Parathyroid adenoma (tissue), 2 donors: ENCODE measurements around the gene THEM4.

Source experiments
- H2AFZ ChIP-seq: fragments of 300-600 bp; sonication (generic); one replicate; pipeline ENCODE4 v1.7.0; 2017; ENCODE audit warnings: antibody characterized with exemption, mild to moderate bottlenecking
- H3K27ac ChIP-seq: fragments of 300-600 bp; sonication (generic); one replicate; pipeline ENCODE4 v1.7.0; 2017
- H3K27me3 ChIP-seq: fragments of 300-600 bp; sonication (generic); one replicate; pipeline ENCODE4 v1.7.0; 2017; ENCODE audit warnings: low read length; ENCODE audit not compliant: control insufficient read depth, insufficient read depth
- H3K36me3 ChIP-seq: fragments of 300-600 bp; sonication (generic); one replicate; pipeline ENCODE4 v1.7.0; 2017; ENCODE audit warnings: low read length; ENCODE audit not compliant: control insufficient read depth, insufficient read depth
- H3K4me1 ChIP-seq: fragments of 300-600 bp; sonication (generic); one replicate; pipeline ENCODE4 v1.7.0; 2017; ENCODE audit warnings: control low read depth
- H3K4me2 ChIP-seq: fragments of 300-600 bp; sonication (generic); one replicate; pipeline ENCODE4 v1.7.0; 2017; ENCODE audit warnings: low read length
- H3K4me3 ChIP-seq: fragments of 300-600 bp; sonication (generic); one replicate; pipeline ENCODE4 v1.7.0; 2017; ENCODE audit warnings: low read depth, low read length
- H3K79me2 ChIP-seq: fragments of 300-600 bp; sonication (generic); one replicate; pipeline ENCODE4 v1.7.0; 2017; ENCODE audit warnings: control low read depth
- H3K9ac ChIP-seq: fragments of 300-600 bp; sonication (generic); one replicate; pipeline ENCODE4 v1.7.0; 2017; ENCODE audit warnings: mild to moderate bottlenecking
- H3K9me3 ChIP-seq: fragments of 300-600 bp; sonication (generic); one replicate; pipeline ENCODE4 v1.7.0; 2017; ENCODE audit warnings: low read length; ENCODE audit not compliant: control insufficient read depth
- CTCF ChIP-seq: fragments of 300-600 bp; sonication (generic); IDR thresholded peaks from one replicate; pipeline ENCODE4 v1.7.0; 2017; ENCODE audit warnings: antibody characterized with exemption, mild to moderate bottlenecking
- donor health status: primary hyperparathyroidism.

THEM4 gene

GRCh38 chr1:151825204-151825603, 84.1 kb downstream of the THEM4 start:
- Histone ChIP-seq H3K79me2 (no peaks in the 10 kb centered on the region), H3K4me1 (peaks cover 23% of the 10 kb centered on the region), H2AFZ (no peak overlapping the region), H3K27me3 (no peaks in the 10 kb centered on the region), H3K9ac (no peak overlapping the region), H3K27ac (no peak overlapping the region), H3K36me3 (no peaks in the 10 kb centered on the region), H3K4me2 (no peak overlapping the region), H3K4me3 (no peak overlapping the region), H3K9me3 (no peaks in the 10 kb centered on the region)
- TF ChIP-seq CTCF: no peak
